Non-pigmented ciliary epithelial cell (primary cell): ENCODE data around the gene SLCO2B1.

ENCODE experiments used
- DNase-seq: peaks from one replicate; pipeline ENCODE4 v3.0.0-alpha.2; 2010; ENCODE audit warnings: low read depth

SLCO2B1 gene

DNA sequence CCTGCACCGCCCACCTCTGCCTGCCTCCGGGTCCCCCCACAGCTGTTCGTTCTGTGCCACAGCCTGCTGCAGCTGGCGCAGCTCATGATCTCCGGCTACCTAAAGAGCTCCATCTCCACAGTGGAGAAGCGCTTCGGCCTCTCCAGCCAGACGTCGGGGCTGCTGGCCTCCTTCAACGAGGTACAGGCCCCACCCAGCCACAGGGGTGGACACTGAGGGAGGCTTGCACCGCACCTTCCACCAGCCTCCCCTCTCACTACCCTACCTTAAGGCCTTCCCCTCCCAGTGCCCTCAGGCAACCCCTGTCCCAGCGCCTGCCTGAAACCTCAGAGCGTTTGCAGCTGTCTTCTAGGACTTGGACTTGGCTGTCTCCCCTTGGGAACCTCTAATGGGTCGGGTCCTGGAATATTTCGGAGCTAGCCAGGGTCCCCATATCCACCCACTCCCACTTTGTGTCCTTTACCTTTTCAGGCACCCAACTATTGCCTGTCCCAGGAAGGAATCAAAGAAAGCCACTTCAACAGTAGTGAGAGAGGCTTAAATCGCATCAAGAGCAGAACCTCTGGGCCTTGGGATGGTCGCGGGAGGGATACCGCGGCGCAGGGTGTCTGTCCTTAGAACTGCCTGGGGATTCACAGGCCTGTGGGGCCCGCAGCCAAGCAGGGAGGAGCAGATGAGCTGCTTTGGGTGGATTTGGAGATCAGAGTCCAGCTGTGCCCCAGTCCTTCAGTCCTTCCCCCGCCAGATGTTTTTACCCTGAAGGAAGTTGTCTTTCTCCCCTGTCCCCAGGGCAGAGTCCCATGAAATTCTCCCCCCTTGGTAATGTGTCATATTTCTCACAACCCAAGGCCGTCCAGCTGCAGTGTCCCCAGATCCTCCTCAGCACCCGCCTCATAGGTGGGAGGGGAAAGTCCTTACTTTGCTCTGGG lies 13.3 kb downstream of the SLCO2B1 start:
- no peak for DNase-seq

DNA sequence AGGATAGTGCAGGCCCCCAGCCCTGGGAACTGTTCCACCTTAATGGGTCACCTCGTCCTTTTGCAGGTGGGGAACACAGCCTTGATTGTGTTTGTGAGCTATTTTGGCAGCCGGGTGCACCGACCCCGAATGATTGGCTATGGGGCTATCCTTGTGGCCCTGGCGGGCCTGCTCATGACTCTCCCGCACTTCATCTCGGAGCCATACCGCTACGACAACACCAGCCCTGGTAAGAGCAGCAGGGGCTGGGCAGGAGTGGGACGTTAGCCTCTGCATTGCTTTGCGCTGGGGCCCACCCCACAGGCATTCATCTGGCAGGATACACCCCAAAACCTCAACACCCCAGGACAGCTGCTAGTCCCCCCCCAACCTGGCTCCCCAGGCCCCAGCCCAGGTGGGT lies 14.8 kb downstream of the SLCO2B1 start:
- no peak for DNase-seq

DNA sequence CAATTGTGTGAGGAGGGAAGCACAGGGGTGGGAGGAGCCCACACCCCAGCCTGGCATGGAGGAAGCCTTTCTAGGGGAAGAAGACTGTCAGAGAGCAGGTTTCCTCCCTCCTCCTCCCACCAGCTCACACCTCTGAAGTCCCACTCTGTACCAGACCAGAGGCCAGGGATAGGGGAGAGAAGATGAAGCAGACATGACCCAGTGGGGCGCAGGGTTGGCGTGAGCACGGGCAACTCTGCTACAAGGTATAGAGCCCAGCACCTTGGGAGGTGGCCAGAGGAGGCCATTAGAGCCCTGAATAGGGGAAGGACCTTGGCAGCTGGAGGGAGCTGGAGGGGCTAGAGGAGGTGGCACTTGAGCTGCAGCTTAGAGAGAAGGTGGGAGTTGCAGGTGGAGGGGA lies 15.9 kb downstream of the SLCO2B1 start:
- DNase-seq, result no peak

- no peak for DNase-seq
Observed at GRCh38 chr11:75167617-75168016, 16.7 kb downstream of the SLCO2B1 start.

GRCh38 chr11:75169101-75169885 lies 18.4 kb downstream of the SLCO2B1 start:
- DNase-seq, result no peak

DNA sequence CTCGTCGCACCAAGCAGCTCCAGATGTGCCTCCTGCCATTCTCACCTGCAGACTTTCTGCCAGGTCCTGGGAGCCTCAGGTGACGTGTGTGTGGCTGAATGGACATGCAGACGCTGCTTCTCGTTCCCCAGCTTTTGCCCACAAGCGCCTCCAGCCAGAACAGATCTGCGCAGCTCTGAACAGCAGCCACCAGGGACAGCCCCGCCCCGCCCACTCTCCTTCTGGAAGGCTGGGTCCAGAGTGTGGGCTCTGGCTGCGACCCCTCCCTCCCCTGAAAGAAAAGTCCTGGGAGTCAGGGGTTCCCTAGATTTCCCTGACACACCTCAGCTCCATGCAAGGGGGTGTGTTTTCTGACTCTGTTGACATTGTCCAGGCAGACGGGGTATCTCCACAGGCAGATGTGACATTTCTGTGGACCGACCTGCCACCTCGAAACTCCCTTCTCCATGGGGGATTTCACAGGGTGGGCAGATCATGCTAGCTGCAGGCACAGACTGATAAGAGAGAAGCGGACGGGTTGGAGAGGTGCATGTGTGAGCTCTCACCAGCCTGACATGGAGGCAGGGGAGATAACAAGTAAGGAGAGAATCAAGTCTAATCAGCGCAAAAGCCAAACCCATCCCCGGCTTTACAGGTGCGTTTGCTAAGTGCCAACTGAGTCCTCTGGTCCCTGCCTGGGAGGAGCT lies 19.8 kb downstream of the SLCO2B1 start:
- no peak for DNase-seq

DNA sequence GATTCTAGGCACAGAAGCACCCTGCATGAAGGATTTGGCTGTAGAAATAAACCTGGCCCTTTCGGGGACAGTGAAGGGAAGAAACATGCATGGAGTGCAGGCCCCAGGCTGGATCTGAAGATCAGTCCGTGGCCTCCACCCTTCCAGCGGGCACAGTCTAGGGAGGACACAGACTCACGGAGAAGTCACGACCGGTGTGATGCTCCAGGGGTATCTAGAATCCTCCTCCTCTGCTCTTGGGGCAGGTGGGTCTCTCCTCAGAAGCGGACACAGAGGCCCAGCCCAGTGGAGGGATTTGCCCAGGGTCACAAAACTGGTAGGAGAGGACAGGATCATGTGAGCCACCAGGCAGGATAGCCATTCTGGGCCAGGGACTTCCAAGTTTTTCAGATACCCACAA lies 22.4 kb downstream of the SLCO2B1 start:
- DNase-seq, result no peak

DNA sequence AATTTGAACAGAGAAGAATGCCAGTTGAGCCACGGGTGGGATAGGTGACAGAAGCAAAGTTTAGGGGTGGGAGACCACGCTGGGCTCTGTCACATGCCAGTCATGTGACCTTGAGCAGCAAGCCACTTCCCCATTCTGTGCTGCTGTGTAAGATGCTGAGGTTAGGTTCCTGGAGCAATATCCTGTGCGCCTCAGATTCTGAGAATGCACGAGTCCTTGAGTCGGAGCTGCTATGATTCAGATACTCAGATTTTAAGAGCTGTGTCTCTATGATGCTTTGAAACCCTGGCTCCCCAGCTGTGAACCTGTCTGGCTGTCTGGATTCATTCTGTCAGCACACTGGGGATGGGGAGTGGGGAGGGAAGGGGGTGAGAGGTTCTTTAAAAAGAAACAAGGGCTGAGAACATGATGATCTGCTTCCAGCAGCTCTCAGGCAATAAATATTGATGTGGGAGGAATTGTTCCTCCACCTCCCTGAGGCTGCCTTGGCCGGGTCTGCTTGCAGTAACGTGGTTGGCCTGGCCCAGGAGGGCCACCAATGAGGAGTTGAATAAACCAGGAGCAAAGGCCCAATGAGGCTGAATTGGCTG lies 24.0 kb downstream of the SLCO2B1 start:
- DNase-seq, result peak; percentile 11

GRCh38 chr11:75182664-75183063 lies 31.8 kb downstream of the SLCO2B1 start:
- no peak for DNase-seq

DNA sequence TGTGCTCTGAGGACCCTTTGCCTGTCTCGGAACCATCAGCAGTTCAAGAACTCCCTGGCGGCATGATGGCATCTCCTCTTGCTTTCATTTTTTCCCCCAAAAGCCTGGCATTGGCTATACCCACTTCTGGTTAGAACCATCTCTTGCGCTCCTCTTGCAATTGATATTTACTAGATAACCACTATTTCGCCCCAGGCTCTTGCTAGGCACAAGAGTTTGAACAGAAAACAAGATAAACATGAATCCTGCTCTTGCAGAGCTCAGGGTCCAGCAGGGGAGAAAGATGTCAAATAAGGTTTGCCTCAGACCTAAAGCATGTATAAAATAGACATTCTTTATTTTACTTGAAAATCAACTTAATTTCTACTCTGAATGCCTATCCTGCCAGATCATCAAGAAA lies 33.1 kb downstream of the SLCO2B1 start:
- DNase-seq, result no peak

GRCh38 chr11:75184757-75185425 lies 34.0 kb downstream of the SLCO2B1 start:
- DNase-seq, result no peak

GRCh38 chr11:75185866-75186265 lies 35.0 kb downstream of the SLCO2B1 start:
- no peak for DNase-seq

DNA sequence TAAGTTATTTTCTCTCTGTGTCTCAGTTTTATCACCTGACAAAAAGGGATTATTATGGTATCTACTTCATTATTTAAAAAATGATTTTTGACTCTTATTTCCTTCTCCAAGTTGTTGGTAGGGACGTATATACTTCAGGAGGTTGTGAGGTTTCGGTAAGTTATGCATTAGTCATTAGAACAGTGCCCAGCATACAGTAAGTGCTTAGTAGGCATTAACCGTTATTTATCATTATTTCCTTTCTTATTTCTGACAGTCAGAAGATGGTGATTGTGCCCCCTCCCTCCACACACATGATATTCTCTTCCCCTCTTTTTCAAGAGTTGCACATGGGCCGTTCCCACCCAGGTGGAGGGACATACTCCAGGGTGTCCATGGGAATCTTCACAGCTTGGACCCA lies 36.1 kb downstream of the SLCO2B1 start:
- DNase-seq, result no peak

DNA sequence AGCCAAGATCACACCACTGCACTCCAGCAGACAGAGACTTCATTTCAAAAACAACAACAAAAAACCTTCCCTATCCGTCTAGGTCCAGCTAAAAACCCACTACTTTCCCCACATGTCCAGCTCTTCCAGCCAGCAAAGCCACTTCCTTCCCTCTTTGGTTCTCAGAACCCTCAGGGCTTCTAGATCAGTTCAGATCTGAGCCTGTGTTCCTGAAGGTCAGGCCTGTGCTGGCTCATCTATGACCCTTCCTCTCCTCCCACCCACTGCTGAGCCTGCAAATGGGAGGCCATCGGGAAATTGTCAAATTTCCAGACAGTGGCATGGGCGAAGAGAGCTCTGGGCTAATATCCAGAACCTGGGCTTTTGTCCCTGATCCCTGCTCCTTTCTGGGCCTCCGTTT lies 37.8 kb downstream of the SLCO2B1 start:
- DNase-seq, result no peak

- no peak for DNase-seq
Observed at GRCh38 chr11:75189108-75189507, 38.2 kb downstream of the SLCO2B1 start.

DNA sequence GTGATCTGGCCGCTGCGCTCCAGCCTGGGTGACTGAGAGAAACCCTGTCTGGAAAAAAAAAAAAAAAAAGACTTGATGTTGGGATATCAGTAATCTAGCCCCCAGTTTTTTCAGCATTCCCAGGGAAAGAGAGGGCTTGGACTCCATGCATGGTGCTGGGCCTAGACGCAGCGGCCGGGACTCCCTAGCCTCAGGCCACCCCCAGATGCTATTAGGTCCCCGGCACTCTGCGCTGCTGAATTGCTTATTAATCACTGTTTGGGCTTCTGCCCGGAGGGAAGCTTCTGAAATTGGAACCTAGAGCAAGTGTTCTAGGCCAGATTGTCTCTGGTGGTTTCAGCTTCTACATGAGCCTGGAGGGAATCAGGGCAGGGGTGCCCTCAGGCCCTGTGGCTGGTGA lies 39.0 kb downstream of the SLCO2B1 start:
- no peak for DNase-seq

- DNase-seq, result no peak
Observed at GRCh38 chr11:75190652-75191329, 39.9 kb downstream of the SLCO2B1 start.

- no peak for DNase-seq
Observed at GRCh38 chr11:75191330-75191717, 40.4 kb downstream of the SLCO2B1 start.

DNA sequence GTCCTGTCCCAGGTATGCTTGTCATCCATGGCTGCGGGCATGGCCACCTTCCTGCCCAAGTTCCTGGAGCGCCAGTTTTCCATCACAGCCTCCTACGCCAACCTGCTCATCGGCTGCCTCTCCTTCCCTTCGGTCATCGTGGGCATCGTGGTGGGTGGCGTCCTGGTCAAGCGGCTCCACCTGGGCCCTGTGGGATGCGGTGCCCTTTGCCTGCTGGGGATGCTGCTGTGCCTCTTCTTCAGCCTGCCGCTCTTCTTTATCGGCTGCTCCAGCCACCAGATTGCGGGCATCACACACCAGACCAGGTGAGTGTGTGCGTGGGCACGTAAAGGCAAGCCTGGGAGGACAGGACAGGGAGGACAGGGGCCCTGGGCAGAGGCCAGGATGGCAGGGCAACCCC lies 42.4 kb downstream of the SLCO2B1 start:
- no peak for DNase-seq

- no peak for DNase-seq
Observed at GRCh38 chr11:75193711-75194110, 42.8 kb downstream of the SLCO2B1 start.

GRCh38 chr11:75194147-75194546 lies 43.2 kb downstream of the SLCO2B1 start:
- DNase-seq, result no peak
